ENCODE data around the gene ARMC12.
"Not testable (repeated sequence)": the region's sequence is repeated elsewhere in the genome, so short reads cannot be mapped to it uniquely, and the experiment has no call there.

Gene ARMC12

GRCh38 chr6:35736982-35737412 is at the start of gene ARMC12:
Gene ARMC12 (plus strand): TSS chr6:35737032. CDS start chr6:35737109, 77 bp downstream.
- no peak for DNase-seq

GRCh38 chr6:35687658-35688604 is 48.9 kb upstream of the ARMC12 start:
- peak; percentile 57 for DNase-seq

GRCh38 chr6:35688605-35689322 is 48.1 kb upstream of the ARMC12 start, which contains the start of gene FKBP5:
Gene FKBP5 (minus strand): TSS chr6:35688915. CDS start chr6:35642824, 46,091 bp downstream.
- DNase-seq: peak; percentile 89

GRCh38 chr6:35690006-35690405 is 46.8 kb upstream of the ARMC12 start:
- not testable (repeated sequence) for DNase-seq

- DNase-seq: no peak
These were observed 46.3 kb upstream of the ARMC12 start for GRCh38 chr6:35690484-35690883.

GRCh38 chr6:35691027-35691824 is 45.6 kb upstream of the ARMC12 start:
- DNase-seq: no peak

- DNase-seq: no peak
These were observed 42.4 kb upstream of the ARMC12 start for GRCh38 chr6:35694462-35694861.

GRCh38 chr6:35698430-35698829 is 38.4 kb upstream of the ARMC12 start:
- DNase-seq: not testable (repeated sequence)

GRCh38 chr6:35698858-35699257 is 38.0 kb upstream of the ARMC12 start:
- DNase-seq: no peak

- no peak for DNase-seq
These were observed 33.3 kb upstream of the ARMC12 start for GRCh38 chr6:35703554-35703953.

- DNase-seq: no peak
These were observed 30.4 kb upstream of the ARMC12 start for GRCh38 chr6:35706468-35706867.

GRCh38 chr6:35707714-35708407 is 29.0 kb upstream of the ARMC12 start:
- no peak for DNase-seq

GRCh38 chr6:35708585-35708984 is 28.2 kb upstream of the ARMC12 start:
- no peak for DNase-seq

GRCh38 chr6:35710241-35710847 is 26.5 kb upstream of the ARMC12 start:
- DNase-seq: no peak

- no peak for DNase-seq
These were observed 25.1 kb upstream of the ARMC12 start for GRCh38 chr6:35711731-35712130.

- no peak for DNase-seq
These were observed 23.6 kb upstream of the ARMC12 start for GRCh38 chr6:35713006-35713767.

- no peak for DNase-seq
These were observed 20.0 kb upstream of the ARMC12 start for GRCh38 chr6:35716798-35717197.

- no peak for DNase-seq
These were observed 19.1 kb upstream of the ARMC12 start for GRCh38 chr6:35717449-35718374.

GRCh38 chr6:35718375-35718736 is 18.5 kb upstream of the ARMC12 start:
- DNase-seq: no peak

GRCh38 chr6:35718911-35719381 is 17.9 kb upstream of the ARMC12 start:
- no peak for DNase-seq

All from CD4-positive, alpha-beta T cell treated with Interleukin-10 for 1 hour (primary cell).